SH-SY5Y (cell line): ENCODE results near the gene CTIF.

Experiments
- GATA2 ChIP-seq: IDR thresholded peaks from 2 replicates; pipeline ENCODE4 v1.6.1; 2011; ENCODE audit warnings: mild to moderate bottlenecking, low read depth, low read length
- GATA3 ChIP-seq: IDR thresholded peaks from 2 replicates; pipeline ENCODE4 v1.6.1; 2011; ENCODE audit warnings: low read depth, mild to moderate bottlenecking, low read length, moderate library complexity

- TF ChIP-seq GATA3: no peak
- TF ChIP-seq GATA2: no peak
Observed at GRCh38 chr18:48493434-48494230, 45.2 kb upstream of the CTIF start.
